ENCODE results near the gene MBD5.

MBD5 gene

DNA sequence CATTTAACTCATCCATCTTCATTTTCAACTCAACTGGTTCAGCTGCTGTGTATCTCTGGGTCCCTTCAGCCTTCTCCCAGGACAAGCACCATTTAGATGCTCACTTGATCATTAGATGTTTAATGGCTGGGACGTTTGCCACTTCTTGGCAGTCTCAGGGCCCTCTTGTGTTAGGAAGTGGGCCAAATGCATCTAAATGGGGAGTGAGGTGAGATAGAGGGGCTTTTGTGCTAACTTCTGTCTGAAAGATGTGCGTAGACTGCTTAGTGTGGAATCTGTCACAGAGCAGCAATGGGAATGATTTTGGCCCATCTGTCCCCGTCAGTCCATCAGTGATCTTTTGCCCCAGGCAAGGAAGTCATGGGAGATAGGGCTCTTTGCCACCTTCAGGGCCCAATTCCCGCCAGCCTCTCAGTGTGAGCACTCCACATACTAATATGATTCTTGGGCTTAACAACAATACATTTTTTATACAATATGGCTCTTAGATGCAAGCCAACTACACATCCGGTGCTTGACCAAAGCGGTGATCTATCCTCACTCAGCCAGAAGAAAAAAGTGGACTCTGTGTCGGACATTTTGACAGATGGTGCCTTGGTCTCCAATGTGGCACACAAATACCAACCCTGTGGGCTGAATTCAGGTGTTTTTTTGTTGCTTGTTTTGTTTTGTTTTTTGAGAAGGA, 528.0 kb downstream of the MBD5 start:
- no peak for DNase-seq (ENCODE audit: low spot score)

DNA sequence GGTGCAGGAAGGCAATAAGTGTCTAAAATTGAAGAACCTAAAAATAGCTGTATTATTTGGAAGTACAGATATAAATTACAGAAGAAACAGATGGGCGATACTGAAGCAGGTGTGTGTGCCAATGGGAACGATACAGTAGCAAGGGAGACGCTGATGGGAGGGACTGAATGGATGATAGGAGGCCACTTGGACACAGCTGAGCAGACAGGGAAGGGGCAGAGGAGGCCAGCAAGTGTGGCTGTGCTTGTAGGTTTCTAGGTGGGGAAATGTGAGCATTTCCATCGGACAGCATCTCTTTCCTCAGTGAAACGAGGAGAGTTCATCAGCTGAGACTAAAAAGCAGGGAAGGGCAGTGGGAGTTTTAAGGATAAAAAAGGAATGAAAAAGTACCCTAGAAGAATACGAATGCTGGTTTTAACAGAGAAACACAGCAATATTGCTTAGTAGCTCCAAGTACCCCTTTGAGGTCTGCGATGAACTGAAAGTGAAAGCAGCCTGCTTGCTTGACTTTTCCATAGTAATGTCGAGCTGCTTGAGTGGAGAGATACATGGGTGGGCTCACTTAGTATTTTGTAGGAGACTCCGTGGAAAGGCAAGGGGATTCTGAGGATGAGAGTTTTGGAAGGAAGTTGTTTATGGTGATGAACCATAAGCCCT, 531.9 kb downstream of the MBD5 start:
- no peak for DNase-seq (ENCODE audit: low spot score)

DNA sequence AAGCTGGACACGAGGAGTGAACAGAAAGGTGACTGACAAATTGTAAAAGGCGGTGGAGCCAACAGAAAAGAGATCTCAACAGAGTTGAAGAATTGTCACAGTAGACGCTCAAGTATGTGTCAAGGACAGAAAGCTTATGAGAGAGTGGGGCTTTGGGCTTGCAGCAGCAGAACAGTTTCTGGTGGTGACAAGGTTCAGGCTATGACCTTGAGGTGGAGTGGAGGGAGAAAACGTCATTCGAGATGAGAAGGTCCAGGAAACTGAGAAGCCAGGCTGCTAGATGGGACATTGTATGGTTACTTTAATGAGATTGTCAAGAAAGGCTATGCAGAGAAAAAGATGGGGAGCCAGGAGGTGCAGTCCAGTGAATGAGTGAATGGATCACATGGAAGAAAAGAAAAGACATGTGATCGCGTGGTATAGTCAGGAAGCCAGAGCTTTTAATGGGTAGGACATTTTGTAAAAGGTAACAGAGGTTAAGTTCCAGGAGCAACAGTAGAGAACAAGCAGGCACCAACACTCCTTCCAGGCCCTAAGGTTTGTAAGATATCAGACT, 532.5 kb downstream of the MBD5 start:
- no peak for DNase-seq (ENCODE audit: low spot score)

DNA sequence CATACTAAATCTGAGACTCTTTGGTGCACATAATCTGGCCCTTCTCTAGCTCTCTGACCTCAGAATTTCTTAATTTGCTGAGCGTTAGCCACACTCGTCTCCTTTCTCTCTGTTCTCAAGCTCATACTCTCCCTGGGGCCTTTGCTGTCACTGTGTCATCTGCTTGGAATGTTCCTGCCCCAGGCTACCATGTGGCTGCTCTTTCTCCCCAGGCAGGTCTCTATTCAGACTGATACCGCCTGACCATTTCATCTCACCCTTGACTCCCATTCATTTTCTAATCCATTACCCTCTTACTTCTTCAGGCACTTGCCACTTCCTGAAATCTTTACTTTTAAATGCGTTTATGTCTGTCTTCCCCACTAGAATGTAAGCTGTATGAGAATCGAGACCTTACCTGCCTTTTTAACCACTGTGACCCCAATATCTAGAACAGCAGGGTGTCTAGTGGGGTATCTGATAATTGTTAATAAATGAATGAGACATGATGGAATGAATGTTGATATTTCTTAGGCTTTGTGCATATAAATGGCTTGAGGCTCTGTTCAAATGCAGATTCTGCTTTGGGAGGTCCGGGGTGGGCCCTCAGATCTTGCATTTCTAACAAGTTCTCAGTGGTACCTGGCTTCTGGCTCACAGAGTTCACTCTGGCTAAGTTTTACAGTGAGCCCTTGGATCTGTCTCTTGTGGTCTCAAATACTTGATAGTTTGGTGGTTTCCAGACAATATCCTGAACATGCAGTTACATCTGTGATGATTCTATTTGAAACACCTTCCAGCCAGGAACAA, 533.8 kb downstream of the MBD5 start:
- no peak for DNase-seq (ENCODE audit: low spot score)

DNA sequence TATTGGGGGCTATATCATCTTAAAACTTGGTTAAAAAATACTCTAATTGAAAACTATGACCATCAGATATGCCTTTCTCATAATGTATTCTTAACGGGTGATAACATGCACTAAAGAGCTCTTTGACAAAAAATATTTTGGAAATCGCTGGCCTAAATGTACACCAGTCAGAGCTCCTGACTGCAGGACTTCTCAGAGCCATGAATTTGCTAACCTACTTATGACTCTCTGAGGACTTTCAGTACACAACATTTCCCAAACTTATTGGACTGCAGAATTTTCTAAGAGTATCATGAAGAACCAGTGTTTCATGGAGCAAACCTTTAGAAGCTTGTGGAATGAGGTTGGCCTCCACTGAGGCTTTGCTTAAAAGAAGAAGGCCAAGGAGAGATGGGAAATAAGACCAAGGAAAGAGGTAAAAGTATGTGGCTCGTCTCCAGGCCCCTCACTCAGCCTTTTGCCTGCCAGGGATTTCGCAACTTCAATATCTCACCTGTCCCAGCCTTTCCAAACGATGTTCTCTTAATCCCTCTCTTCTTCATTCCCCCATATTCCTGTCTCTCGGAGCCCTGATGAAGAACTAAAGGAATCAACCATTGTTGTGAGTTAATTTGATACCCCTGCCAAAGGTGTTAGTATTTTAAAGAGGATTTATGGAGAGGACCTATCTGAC, 534.9 kb downstream of the MBD5 start:
- DNase-seq (ENCODE audit: low spot score) = no peak

DNA sequence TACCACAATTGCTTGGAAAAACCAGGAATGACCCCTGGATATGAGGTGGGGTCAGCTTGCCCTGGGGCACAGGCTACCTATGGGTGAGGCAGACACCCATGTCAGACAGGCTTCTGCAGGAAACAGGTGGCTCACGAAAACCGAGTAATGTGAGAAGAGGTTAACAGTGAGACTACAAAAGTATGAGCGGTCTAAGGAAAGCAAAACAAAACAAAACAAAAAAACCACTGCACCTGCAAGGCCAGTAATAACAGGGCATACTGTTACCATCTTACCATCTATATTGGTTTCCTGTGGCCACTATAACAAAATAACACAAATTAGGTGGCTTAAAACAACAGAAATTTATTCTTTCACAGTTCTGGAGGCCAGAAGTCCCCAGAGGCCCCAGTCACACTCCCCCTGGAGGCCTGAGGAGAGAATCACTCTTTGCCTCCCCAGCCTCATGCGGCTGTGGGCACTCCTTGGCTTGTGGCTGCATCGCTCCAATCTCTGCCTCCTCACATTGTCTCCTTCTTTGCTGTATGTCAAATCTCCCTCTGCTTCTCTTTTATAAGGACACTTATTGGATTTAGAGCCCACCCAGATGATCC, 537.0 kb downstream of the MBD5 start:
- DNase-seq (ENCODE audit: low spot score) = no peak

DNA sequence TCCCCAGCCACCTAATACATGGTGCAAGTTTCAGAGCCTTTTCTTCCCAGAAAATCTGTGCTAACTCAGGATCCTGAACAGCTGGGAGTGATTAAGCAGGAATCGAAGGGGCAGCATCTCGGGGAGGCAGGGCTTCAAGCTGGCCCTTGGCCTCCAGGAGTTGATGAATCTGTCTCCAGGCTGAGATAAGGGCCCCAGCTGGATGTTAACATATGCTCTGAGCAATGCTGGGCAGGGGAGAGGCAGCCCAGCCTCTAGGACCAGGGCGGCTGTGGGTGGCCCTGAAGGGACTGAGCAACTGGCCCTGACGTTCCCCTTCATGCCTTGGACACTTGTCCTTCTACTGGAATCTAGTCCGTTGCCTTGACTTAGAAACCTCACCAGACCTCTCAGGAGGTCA, 539.6 kb downstream of the MBD5 start:
- DNase-seq (ENCODE audit: low spot score) = no peak

DNA sequence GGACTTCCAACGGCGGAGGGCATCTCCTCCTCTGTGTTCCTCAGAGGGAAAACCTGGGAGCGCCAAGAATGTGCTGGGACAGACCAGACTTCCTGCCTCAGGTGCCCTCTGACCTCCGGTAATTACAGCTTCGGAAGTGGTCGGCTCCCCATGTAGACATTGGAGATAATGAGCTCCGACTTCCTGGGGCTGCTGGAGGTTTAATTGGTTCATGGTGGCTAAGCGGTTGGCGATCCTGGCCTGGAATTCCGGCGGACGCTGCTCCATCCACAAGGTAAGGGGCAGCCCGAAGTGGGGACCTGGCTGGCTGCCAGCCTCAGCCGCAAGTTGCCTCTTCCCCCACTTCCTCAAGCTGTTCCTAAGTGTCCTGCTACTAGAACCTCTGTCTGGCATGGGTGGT, 540.5 kb downstream of the MBD5 start:
- peak; percentile 51 for DNase-seq (ENCODE audit: low spot score)

DNA sequence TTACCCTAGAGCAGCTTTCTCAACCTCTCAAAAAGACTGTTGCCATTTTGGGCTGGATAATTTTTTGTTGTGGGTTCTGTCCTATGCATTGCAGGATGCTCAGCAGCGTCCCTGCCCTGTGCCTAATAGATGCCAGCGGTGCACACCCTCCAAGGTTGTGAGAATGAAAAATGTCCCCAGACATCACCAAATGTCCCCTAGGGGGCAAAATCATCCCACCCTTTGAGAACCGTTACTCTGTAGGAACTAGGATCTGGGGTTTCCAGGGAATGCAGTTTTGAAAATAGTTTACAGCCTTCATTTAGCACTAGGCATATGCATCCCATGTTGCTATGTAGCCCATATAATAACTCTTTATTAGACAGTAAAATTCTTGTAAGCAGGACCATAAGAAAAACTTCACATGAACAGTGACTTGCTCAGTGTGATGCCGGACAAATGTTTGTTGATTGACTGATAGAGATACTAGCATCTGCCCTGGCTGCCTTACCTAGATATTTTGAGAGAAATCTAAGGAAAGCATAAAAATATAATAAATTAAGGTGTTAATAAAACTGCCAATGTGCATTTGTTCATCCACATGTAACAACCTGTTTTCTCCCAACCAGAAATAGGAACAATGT, 544.5 kb downstream of the MBD5 start:
- no peak for DNase-seq (ENCODE audit: low spot score)

All from SW480 (cell line).